C4-2B (cell line): ENCODE measurements around the gene TRIP6.

Source experiments
- H3K27ac ChIP-seq: fragments of 450-650 bp; 2 replicates; pipeline ENCODE4 v1.5.1; 2017
- CTCF ChIP-seq: fragments of 450-650 bp; conservative IDR thresholded peaks from 2 replicates; pipeline ENCODE4 v1.5.1; 2017; ENCODE audit warnings: mild to moderate bottlenecking
- ZFX ChIP-seq: fragments of 450-650 bp; IDR thresholded peaks from 2 replicates; pipeline ENCODE4 v1.6.1; 2017

The TRIP6 gene, protein sequence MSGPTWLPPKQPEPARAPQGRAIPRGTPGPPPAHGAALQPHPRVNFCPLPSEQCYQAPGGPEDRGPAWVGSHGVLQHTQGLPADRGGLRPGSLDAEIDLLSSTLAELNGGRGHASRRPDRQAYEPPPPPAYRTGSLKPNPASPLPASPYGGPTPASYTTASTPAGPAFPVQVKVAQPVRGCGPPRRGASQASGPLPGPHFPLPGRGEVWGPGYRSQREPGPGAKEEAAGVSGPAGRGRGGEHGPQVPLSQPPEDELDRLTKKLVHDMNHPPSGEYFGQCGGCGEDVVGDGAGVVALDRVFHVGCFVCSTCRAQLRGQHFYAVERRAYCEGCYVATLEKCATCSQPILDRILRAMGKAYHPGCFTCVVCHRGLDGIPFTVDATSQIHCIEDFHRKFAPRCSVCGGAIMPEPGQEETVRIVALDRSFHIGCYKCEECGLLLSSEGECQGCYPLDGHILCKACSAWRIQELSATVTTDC

DNA sequence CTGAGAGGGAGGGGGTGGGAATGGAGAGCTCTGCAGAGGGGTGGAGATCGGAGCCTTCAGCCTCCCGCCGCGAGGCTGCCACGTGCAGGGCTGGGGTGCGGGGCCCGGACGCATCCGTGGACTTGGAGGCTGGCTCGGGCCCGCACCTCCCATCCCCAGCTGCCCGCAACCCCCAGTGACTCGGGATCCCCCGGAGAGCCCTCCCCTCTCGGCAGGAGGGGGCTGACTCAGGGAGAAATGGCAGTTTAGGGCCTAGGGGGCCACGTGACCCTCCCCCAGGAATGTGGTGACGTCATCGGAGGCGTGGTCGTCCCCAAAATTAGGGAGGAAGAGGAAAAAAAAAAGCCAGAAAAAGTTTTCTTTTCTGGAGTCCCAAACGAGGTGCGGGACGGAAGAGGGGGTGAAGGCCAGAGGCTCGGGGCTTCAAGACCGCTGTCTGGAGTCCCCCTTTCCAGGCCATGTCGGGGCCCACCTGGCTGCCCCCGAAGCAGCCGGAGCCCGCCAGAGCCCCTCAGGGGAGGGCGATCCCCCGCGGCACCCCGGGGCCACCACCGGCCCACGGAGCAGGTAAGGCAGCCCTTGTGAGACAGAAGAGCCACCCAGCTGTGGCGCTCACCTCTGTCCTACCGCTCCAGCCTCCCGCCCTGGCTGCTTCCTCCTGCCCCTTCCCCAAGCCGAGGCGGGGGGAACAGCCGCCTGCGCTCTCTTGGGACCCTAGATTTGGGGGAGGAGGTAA is at the start of gene TRIP6:
TSS of gene TRIP6 (plus strand) at position 348 of the 736 bp plus-strand sequence. CDS start at position 459, 111 bp downstream.
- H3K27ac ChIP-seq: peak within 1 kb of the TSS; percentile 56
- TF ChIP-seq CTCF: no peak
- no peak for TF ChIP-seq ZFX

DNA sequence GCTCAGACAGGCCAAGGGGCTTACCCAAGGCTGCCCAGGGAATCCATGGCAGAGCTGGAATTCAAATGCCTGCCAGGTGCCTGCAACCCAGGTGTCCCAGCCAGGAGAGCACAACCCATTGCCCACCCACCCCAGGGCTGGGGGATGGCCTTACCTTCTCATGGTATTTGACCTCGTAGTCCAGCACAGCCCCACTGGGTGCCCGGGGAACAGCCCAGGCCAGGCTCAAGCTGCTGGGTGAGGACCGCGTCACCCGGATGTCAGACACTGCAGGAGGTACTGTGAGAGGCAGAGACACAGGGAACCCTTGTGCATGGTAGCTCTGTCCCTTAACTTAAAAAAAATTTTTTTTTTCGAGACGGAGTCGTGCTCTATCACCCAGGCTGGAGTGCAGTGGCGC is 48.8 kb upstream of the TRIP6 start:
- TF ChIP-seq CTCF (no peak), ZFX (no peak)
- H3K27ac ChIP-seq: no peak overlapping the region

- H3K27ac ChIP-seq: no peak overlapping the region
- TF ChIP-seq CTCF: no peak
- no peak for TF ChIP-seq ZFX
Observed at GRCh38 chr7:100818825-100819224, 48.4 kb upstream of the TRIP6 start.

DNA sequence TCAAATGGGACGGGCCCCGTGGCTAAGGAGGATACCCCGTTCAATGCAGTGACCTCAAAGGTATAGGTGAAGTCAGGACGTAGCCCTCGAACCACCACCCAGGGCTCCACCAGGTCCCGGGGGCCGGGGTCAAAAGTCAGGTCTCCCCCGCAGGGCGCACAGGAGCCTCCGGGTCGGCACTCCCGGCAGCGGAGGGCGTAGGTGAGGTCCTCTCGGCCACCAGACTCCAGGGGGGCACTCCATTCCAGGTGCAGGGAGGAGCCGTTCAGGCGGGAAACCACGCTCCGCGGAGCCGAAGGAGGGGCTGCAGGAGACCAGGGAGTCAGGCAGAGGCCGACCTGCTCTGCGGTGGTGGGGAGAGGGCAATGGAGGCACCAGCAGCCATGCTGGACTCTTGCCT is 47.6 kb upstream of the TRIP6 start:
- TF ChIP-seq ZFX: no peak
- TF ChIP-seq CTCF: no peak
- no peak overlapping the region for H3K27ac ChIP-seq

GRCh38 chr7:100822236-100823139 is 44.7 kb upstream of the TRIP6 start:
- H3K27ac ChIP-seq: no peak overlapping the region
- TF ChIP-seq CTCF (no peak), ZFX (no peak)

GRCh38 chr7:100823140-100823525 is 44.1 kb upstream of the TRIP6 start:
- TF ChIP-seq ZFX: no peak
- TF ChIP-seq CTCF: no peak
- H3K27ac ChIP-seq: no peak overlapping the region
